Right lobe of liver (tissue), 6 donors: ENCODE results near the gene IL19. TPM values are rescaled to one million over a fixed set of nuclear protein-coding genes. Genes with fewer than 3 reads are reported as not detected.

Source experiments
- ATAC-seq, 4 donors: fragments of 200-7000 bp; cut with Tn5 transposase; one replicate each; pipeline ENCODE4 v1.9.1; 2020; ENCODE audit warnings: mild to moderate bottlenecking in 4 of 4, moderate library complexity in 4 of 4
- DNase-seq, 3 donors: peaks; one replicate each; pipeline ENCODE4 v3.0.0-alpha.2; 2020
- H3K27ac ChIP-seq, 3 donors: fragments of 200-600 bp; one replicate each; pipeline ENCODE4 v1.8.0; 2022
- H3K27me3 ChIP-seq, 2 donors: fragments of 200-600 bp; one replicate each; pipeline ENCODE4 v1.8.0; 2022
- H3K36me3 ChIP-seq, 4 donors: fragments of 200-600 bp; sonication (generic) in 1 of 4; one replicate each; pipeline versions ENCODE4 v1.5.1 to v1.8.0; 2017 to 2022; ENCODE audit warnings: control low read depth in 1 of 4
- H3K4me1 ChIP-seq, 4 donors: fragments of 200-600 bp; sonication (generic) in 1 of 4; one replicate each; pipeline versions ENCODE4 v1.5.1 to v1.8.0; 2017 to 2022; ENCODE audit warnings: control low read depth in 1 of 4
- H3K4me3 ChIP-seq, 3 donors: fragments of 200-600 bp; one replicate each; pipeline ENCODE4 v1.8.0; 2022
- H3K9me3 ChIP-seq, 4 donors: fragments of 200-600 bp; sonication (generic) in 1 of 4; one replicate each; pipeline versions ENCODE4 v1.5.1 to v1.8.0; 2017 to 2022; ENCODE audit warnings: control low read depth in 1 of 4
- CTCF ChIP-seq, 4 donors: fragments of 200-600 bp in 3 of 4; fragments of 450-650 bp in 1 of 4; IDR thresholded peaks; one replicate each; pipeline versions ENCODE4 v1.5.1 to v1.8.0; 2016 to 2022; ENCODE audit warnings: antibody characterized with exemption in 4 of 4, mild to moderate bottlenecking in 2 of 4
- POLR2A ChIP-seq: fragments of 450-650 bp; IDR thresholded peaks from one replicate; pipeline ENCODE4 v1.6.1; 2017; ENCODE audit warnings: antibody characterized with exemption, mild to moderate bottlenecking
- WGBS: methylation state at CpG from one replicate; pipeline ENCODE4 v1.1.6; 2018; ENCODE audit warnings: low coverage, low lambda C conversion rate; ENCODE audit not compliant: insufficient coverage; ENCODE audit errors: missing lambda C conversion rate; 5-methylcytosine and 5-hydroxymethylcytosine counted together
- intact Hi-C, 2 donors: fragments of 100-400 bp; cut with DNase I; formaldehyde crosslinking; loops; one replicate each; pipeline versions ENCODE4 v1.11.2 to v1.14.1; 2022
- total RNA-seq, 6 experiments: library from RNA; depleted of rRNA in 2 of 6; stranded (reverse); fragments of >200 nt in 2 of 6; fragmentation: NEBNext Ultra II Directional in 3 of 6; extraction: Animal tissue kit (Norgen Biotek cat#: 25700) in 3 of 6; gene quantifications; one replicate each; pipeline versions ENCODE4 v1.1.0 to v1.2.4, GENCODE V29; 2016 to 2023
- donor health status: DM: no; HTN: yes; CAD: no.
- donor health status: DM: no; HTN: no; CAD: no.
- donor health status: DM: no; HTN: no; CAD: no.
- donor health status: DM: no; HTN: yes; CAD: no.
- donor health status: DM: no; HTN: yes; CAD: no.

The IL19 gene
- total RNA-seq, 6 experiments from 2014 or later = not detected

- TF ChIP-seq CTCF (IDR thresholded peaks at IDR 0.05) (no peak), POLR2A (no peak)
- no peaks in the 10 kb centered on the region for H3K36me3 ChIP-seq
- no peak overlapping the region for H3K4me3 ChIP-seq
- H3K27ac ChIP-seq = no peak overlapping the region
- intact Hi-C loops = no loop called here
- ATAC-seq (no peak), DNase-seq (no peak)
- H3K4me1 ChIP-seq = peaks cover 0 to 4% (median 0%) of the 10 kb centered on the region in 4 donors
- 75% methylated on average over 2 of the region's 2 CpGs for WGBS
- no peaks in the 10 kb centered on the region for H3K27me3 ChIP-seq
- H3K9me3 ChIP-seq = no peaks in the 10 kb centered on the region
Measured at GRCh38 chr1:206752481-206752880, 18.1 kb upstream of the IL19 start.

- Histone ChIP-seq H3K4me3 (no peak overlapping the region), H3K4me1 (peaks cover 0 to 4% (median 0%) of the 10 kb centered on the region in 4 donors), H3K27me3 (no peaks in the 10 kb centered on the region), H3K9me3 (no peaks in the 10 kb centered on the region), H3K27ac (no peak overlapping the region), H3K36me3 (no peaks in the 10 kb centered on the region)
- intact Hi-C loops = no loop called here
- TF ChIP-seq CTCF (IDR thresholded peaks at IDR 0.05) (no peak), POLR2A (no peak)
- 75% methylated on average over 3 of the region's 3 CpGs for WGBS
- DNase-seq (no peak), ATAC-seq (no peak)
Measured at GRCh38 chr1:206753141-206753540, 17.4 kb upstream of the IL19 start.

- Histone ChIP-seq H3K4me3 (no peak overlapping the region), H3K9me3 (no peaks in the 10 kb centered on the region), H3K27ac (no peak overlapping the region), H3K27me3 (no peaks in the 10 kb centered on the region), H3K4me1 (no peaks in the 10 kb centered on the region), H3K36me3 (no peaks in the 10 kb centered on the region)
- WGBS = 53% methylated on average over 1 of the region's 1 CpG
- DNase-seq (no peak), ATAC-seq (no peak)
- TF ChIP-seq CTCF (IDR thresholded peaks at IDR 0.05) (no peak), POLR2A (no peak)
- intact Hi-C loops = no loop called here
Measured at GRCh38 chr1:206754011-206754410, 16.6 kb upstream of the IL19 start.

- no peaks in the 10 kb centered on the region for H3K27me3 ChIP-seq
- DNase-seq (no peak), ATAC-seq (peak in 1 of 4 donors; percentile 18)
- no peaks in the 10 kb centered on the region for H3K4me1 ChIP-seq
- TF ChIP-seq CTCF (IDR thresholded peaks at IDR 0.05) = no peak
- TF ChIP-seq POLR2A = no peak
- 63% methylated on average over 13 of the region's 13 CpGs for WGBS
- intact Hi-C loops = no loop called here
- H3K36me3 ChIP-seq = no peaks in the 10 kb centered on the region
- H3K9me3 ChIP-seq = no peaks in the 10 kb centered on the region
- H3K27ac ChIP-seq = no peak overlapping the region
- no peak overlapping the region for H3K4me3 ChIP-seq
Measured at GRCh38 chr1:206757524-206758266, 12.9 kb upstream of the IL19 start.
